ENCODE data around the gene HOXC9.

DNA sequence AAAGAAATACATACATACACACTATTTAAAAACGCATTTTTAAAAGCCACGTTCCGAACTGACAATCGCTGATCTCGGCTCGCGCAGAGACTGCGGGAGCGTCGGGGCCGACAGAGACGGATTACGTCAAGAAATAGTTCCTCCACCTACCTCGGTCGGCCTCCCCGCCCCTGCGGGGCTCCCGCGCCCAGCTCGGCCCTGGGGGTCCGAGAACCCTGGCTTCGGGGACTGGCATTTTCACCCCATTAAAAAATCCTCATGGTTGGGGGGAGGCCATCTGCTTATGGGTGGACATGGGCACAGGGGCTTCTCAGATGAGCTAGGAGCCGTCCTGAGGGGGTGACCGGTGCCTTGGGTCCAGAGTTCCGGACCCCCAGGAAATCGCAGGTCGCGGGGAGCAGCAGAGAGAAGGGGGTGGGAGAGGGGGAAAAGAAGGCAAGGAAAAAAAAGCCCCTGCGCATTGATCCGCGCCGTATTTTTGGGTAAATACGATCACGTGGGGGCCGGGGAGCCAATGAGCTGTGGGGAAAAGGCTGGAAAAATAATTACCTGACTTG is 324 bp upstream of the HOXC9 start:
- TF ChIP-seq CEBPB (tag; IDR thresholded peaks at IDR 0.05) (no peak), ZNF24 (IDR thresholded peaks at IDR 0.05) (no peak), TEAD4 (IDR thresholded peaks at IDR 0.05; ENCODE audit: low read length) (no peak), TEAD4 (CRISPR knock-in tag; IDR thresholded peaks at IDR 0.05; ENCODE audit: borderline replicate concordance) (no peak), EGR1 (conservative IDR thresholded peaks at IDR 0.05) (no peak)
